Measurements from ENCODE around the gene KLHL29. TPM values are rescaled to one million over a fixed set of nuclear protein-coding genes. Genes with fewer than 3 reads are reported as not detected.

Gene KLHL29
- total RNA-seq, 1 experiment from 2014 or later, result 12.2 TPM

GRCh38 chr2:23584054-23584745 is 199.2 kb downstream of the KLHL29 start:
- Histone ChIP-seq H3K36me3 (ENCODE audit: insufficient read depth, low read length, poor library complexity, severe bottlenecking) (no peaks in the 10 kb centered on the region), H3K27ac (ENCODE audit: low read depth, low read length, poor library complexity, severe bottlenecking) (no peak overlapping the region), H3K9me3 (ENCODE audit: low read depth, low read length, poor library complexity, severe bottlenecking) (no peaks in the 10 kb centered on the region), H3K4me3 (ENCODE audit: low read depth, low read length, poor library complexity, severe bottlenecking) (no peak overlapping the region), H3K4me1 (ENCODE audit: insufficient read depth, low read length, poor library complexity, severe bottlenecking) (peaks cover 38% of the 10 kb centered on the region), H3K27me3 (replicated peaks; ENCODE audit: insufficient read depth, low read depth, low read length, poor library complexity) (no peaks in the 10 kb centered on the region)
- no peak for DNase-seq (ENCODE audit: low spot score)
- no TSS peak for BruUV-seq (replicated peaks)
- TF ChIP-seq EZH2 (IDR thresholded peaks at IDR 0.05; ENCODE audit: borderline replicate concordance, low read depth, low read length, poor library complexity, severe bottlenecking), result no peak
- TF ChIP-seq, protein P1, sequence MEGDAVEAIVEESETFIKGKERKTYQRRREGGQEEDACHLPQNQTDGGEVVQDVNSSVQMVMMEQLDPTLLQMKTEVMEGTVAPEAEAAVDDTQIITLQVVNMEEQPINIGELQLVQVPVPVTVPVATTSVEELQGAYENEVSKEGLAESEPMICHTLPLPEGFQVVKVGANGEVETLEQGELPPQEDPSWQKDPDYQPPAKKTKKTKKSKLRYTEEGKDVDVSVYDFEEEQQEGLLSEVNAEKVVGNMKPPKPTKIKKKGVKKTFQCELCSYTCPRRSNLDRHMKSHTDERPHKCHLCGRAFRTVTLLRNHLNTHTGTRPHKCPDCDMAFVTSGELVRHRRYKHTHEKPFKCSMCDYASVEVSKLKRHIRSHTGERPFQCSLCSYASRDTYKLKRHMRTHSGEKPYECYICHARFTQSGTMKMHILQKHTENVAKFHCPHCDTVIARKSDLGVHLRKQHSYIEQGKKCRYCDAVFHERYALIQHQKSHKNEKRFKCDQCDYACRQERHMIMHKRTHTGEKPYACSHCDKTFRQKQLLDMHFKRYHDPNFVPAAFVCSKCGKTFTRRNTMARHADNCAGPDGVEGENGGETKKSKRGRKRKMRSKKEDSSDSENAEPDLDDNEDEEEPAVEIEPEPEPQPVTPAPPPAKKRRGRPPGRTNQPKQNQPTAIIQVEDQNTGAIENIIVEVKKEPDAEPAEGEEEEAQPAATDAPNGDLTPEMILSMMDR (conservative IDR thresholded peaks at IDR 0.05; ENCODE audit: low read depth, low read length), result no peak
- intact Hi-C loops (cut with micrococcal nuclease; ENCODE audit: unreplicated experiment), result no loop called here
- POLR2A ChIA-PET (ENCODE audit: low non-redundant PET), result no interaction called here
- CTCF ChIA-PET, result no interaction called here

- TF ChIP-seq, protein P1 (conservative IDR thresholded peaks at IDR 0.05; ENCODE audit: low read depth, low read length), result no peak
- TF ChIP-seq EZH2 (IDR thresholded peaks at IDR 0.05; ENCODE audit: borderline replicate concordance, low read depth, low read length, poor library complexity, severe bottlenecking), result no peak
- peak; percentile 24 for DNase-seq (ENCODE audit: low spot score)
- ChIA-PET CTCF (no interaction called here), POLR2A (ENCODE audit: low non-redundant PET) (no interaction called here)
- BruUV-seq (replicated peaks), result no TSS peak
- intact Hi-C loops (cut with micrococcal nuclease; ENCODE audit: unreplicated experiment), result no loop called here
- Histone ChIP-seq H3K4me1 (ENCODE audit: insufficient read depth, low read length, poor library complexity, severe bottlenecking) (peaks cover 38% of the 10 kb centered on the region), H3K36me3 (ENCODE audit: insufficient read depth, low read length, poor library complexity, severe bottlenecking) (no peaks in the 10 kb centered on the region), H3K27me3 (replicated peaks; ENCODE audit: insufficient read depth, low read depth, low read length, poor library complexity) (no peaks in the 10 kb centered on the region), H3K4me3 (ENCODE audit: low read depth, low read length, poor library complexity, severe bottlenecking) (no peak overlapping the region), H3K9me3 (ENCODE audit: low read depth, low read length, poor library complexity, severe bottlenecking) (no peaks in the 10 kb centered on the region), H3K27ac (ENCODE audit: low read depth, low read length, poor library complexity, severe bottlenecking) (peak overlapping the region; percentile 42)
Observed at GRCh38 chr2:23585273-23586170, 200.5 kb downstream of the KLHL29 start.

DNA sequence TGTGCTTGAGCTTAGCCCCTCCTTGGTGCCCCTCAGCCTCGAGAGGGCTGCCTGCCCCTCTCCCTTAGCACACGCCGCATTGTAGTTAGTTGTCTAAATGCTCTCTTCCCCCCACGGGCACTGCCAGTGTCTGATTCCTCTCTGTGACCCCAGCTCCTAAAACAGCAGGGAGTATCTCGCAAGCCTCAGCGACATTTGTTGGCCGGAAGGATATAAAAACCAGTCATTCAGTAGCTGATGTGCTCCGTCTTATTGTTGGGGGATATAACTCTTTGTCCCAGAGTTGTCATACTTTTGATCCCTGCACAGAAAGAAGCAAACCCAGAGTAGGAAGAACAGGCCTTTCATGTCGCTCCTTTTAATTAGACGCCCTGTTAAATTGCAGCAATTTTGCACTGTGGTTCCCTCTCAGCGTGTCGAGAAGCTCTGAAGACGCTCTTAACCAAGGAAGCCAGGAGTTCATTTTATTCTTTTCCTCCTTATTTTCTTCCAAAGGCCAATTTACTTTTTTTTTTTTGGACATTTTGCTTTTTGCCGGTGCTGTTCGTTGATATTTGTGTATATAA is 201.8 kb downstream of the KLHL29 start:
- no peak overlapping the region for H3K4me3 ChIP-seq (ENCODE audit: low read depth, low read length, poor library complexity, severe bottlenecking)
- no peak for TF ChIP-seq EZH2 (IDR thresholded peaks at IDR 0.05; ENCODE audit: borderline replicate concordance, low read depth, low read length, poor library complexity, severe bottlenecking)
- TF ChIP-seq, protein P1 (conservative IDR thresholded peaks at IDR 0.05; ENCODE audit: low read depth, low read length), result no peak
- peaks cover 38% of the 10 kb centered on the region for H3K4me1 ChIP-seq (ENCODE audit: insufficient read depth, low read length, poor library complexity, severe bottlenecking)
- no peaks in the 10 kb centered on the region for H3K9me3 ChIP-seq (ENCODE audit: low read depth, low read length, poor library complexity, severe bottlenecking)
- ChIA-PET POLR2A (ENCODE audit: low non-redundant PET) (no interaction called here), CTCF (no interaction called here)
- no peaks in the 10 kb centered on the region for H3K36me3 ChIP-seq (ENCODE audit: insufficient read depth, low read length, poor library complexity, severe bottlenecking)
- no peaks in the 10 kb centered on the region for H3K27me3 ChIP-seq (replicated peaks; ENCODE audit: insufficient read depth, low read depth, low read length, poor library complexity)
- DNase-seq (ENCODE audit: low spot score), result peak; percentile 65
- H3K27ac ChIP-seq (ENCODE audit: low read depth, low read length, poor library complexity, severe bottlenecking), result peak overlapping the region; percentile 57
- intact Hi-C loops (cut with micrococcal nuclease; ENCODE audit: unreplicated experiment), result no loop called here
- BruUV-seq (replicated peaks), result no TSS peak
